GM10266 (cell line): ENCODE measurements around the gene ENPP4.
A peak's percentile ranks its signal among the peaks of the same experiment; 100 is the strongest.

Experiments used
- DNase-seq: peaks from one replicate; pipeline ENCODE4 v3.0.0; 2012; ENCODE audit errors: extremely low spot score
- CTCF ChIP-seq: IDR thresholded peaks from 2 replicates; pipeline ENCODE4 v1.5.1; 2012; ENCODE audit warnings: mild to moderate bottlenecking, low read depth; ENCODE audit not compliant: control insufficient read depth, insufficient read depth; ENCODE audit errors: missing control alignments

Gene ENPP4

GRCh38 chr6:46159229-46159628 is 29.4 kb downstream of the ENPP4 start:
- no peak for TF ChIP-seq CTCF
- DNase-seq: no peak

GRCh38 chr6:46160102-46160501 is 30.3 kb downstream of the ENPP4 start:
- TF ChIP-seq CTCF: no peak
- DNase-seq: no peak

- DNase-seq: peak; percentile 75
- TF ChIP-seq CTCF: no peak
These were observed 40.8 kb downstream of the ENPP4 start, which contains the start of gene ENPP5 for GRCh38 chr6:46170357-46171289. TSS of gene ENPP5 (minus strand) at chr6:46170980. CDS start at chr6:46168262, 2,718 bp downstream.

- no peak for DNase-seq
- TF ChIP-seq CTCF: no peak
These were observed 42.4 kb downstream of the ENPP4 start for GRCh38 chr6:46172176-46172575.

GRCh38 chr6:46174904-46175303 is 45.1 kb downstream of the ENPP4 start:
- TF ChIP-seq CTCF: no peak
- DNase-seq: no peak

- DNase-seq: peak; percentile 48
- no peak for TF ChIP-seq CTCF
These were observed 45.7 kb downstream of the ENPP4 start for GRCh38 chr6:46175446-46175845.

GRCh38 chr6:46175976-46176375 is 46.2 kb downstream of the ENPP4 start:
- DNase-seq: no peak
- no peak for TF ChIP-seq CTCF
